CD14-positive monocyte (primary cell): ENCODE results near the gene PNMA6E. TPM values are rescaled to one million over a fixed set of nuclear protein-coding genes. Genes with fewer than 3 reads are reported as not detected.

Experiments
- DNase-seq, 3 donors: peaks; one replicate each; pipeline ENCODE4 v3.0.0-alpha.2; 2011 to 2022
- H2AFZ ChIP-seq: 2 replicates; pipeline ENCODE4 v1.6.0; 2012; ENCODE audit warnings: mild to moderate bottlenecking, low read depth, low read length, inconsistent platforms; ENCODE audit not compliant: insufficient read depth, poor library complexity, severe bottlenecking
- H3K27ac ChIP-seq, 2 donors: 1 replicate in 1 of 2; 2 replicates in 1 of 2; pipeline ENCODE4 v1.5.1; 2012 to 2013; ENCODE audit warnings: low read length in 2 of 2, control low read depth in 1 of 2, inconsistent platforms in 1 of 2, low read depth in 1 of 2, mild to moderate bottlenecking in 1 of 2
- H3K27me3 ChIP-seq, 2 donors: one replicate each; pipeline versions ENCODE4 v1.6.0 to v1.6.1; 2011 to 2013; ENCODE audit warnings: low read length in 2 of 2; ENCODE audit not compliant: control insufficient read depth in 2 of 2, insufficient read depth in 2 of 2
- H3K36me3 ChIP-seq, 2 donors: replicated peaks in 1 of 2; 1 replicate in 1 of 2; 2 replicates in 1 of 2; pipeline versions ENCODE4 v1.5.1 to v1.6.1; 2012 to 2013; ENCODE audit warnings: low read length in 2 of 2, control low read depth in 1 of 2, inconsistent platforms in 1 of 2, mild to moderate bottlenecking in 1 of 2; ENCODE audit not compliant: insufficient read depth in 2 of 2, control insufficient read depth in 1 of 2
- H3K4me1 ChIP-seq, 2 donors: 1 replicate in 1 of 2; 2 replicates in 1 of 2; pipeline versions ENCODE4 v1.5.1 to v1.6.1; 2012 to 2013; ENCODE audit warnings: low read length in 2 of 2, control low read depth in 1 of 2, inconsistent platforms in 1 of 2, mild to moderate bottlenecking in 1 of 2, moderate library complexity in 1 of 2; ENCODE audit not compliant: insufficient read depth in 2 of 2, control insufficient read depth in 1 of 2
- H3K4me2 ChIP-seq: replicated peaks from 2 replicates; pipeline ENCODE3; 2012; ENCODE audit warnings: low read length, moderate library complexity, mild to moderate bottlenecking; ENCODE audit not compliant: poor library complexity, severe bottlenecking; ENCODE audit errors: extremely low read depth
- H3K4me3 ChIP-seq, 3 experiments: fragments of 200-600 bp in 1 of 3; sonication (generic) in 1 of 3; replicated peaks in 1 of 3; 1 replicate in 2 of 3; 2 replicates in 1 of 3; pipeline ENCODE4 v1.5.1; 2011 to 2013; ENCODE audit warnings: low read length in 3 of 3, mild to moderate bottlenecking in 3 of 3, control low read depth in 2 of 3, low read depth in 2 of 3, inconsistent platforms in 1 of 3, moderate library complexity in 1 of 3
- H3K79me2 ChIP-seq: 2 replicates; pipeline ENCODE4 v1.6.0; 2012; ENCODE audit warnings: mild to moderate bottlenecking, control low read depth, inconsistent platforms, low read length, moderate library complexity; ENCODE audit not compliant: insufficient read depth
- H3K9ac ChIP-seq: 2 replicates; pipeline ENCODE4 v1.6.0; 2017; ENCODE audit warnings: low read length, mild to moderate bottlenecking; ENCODE audit not compliant: insufficient read depth, poor library complexity, severe bottlenecking
- H3K9me3 ChIP-seq, 2 donors: replicated peaks in 1 of 2; 1 replicate in 1 of 2; 2 replicates in 1 of 2; pipeline versions ENCODE4 v1.5.1 to v1.6.1; 2012 to 2013; ENCODE audit warnings: low read length in 2 of 2, control low read depth in 1 of 2; ENCODE audit not compliant: control insufficient read depth in 1 of 2, insufficient read depth in 1 of 2
- H4K20me1 ChIP-seq: 2 replicates; pipeline ENCODE4 v1.6.0; 2012; ENCODE audit warnings: mild to moderate bottlenecking, low read length, control low read depth, moderate library complexity; ENCODE audit not compliant: insufficient read depth
- H3K27ac Mint-ChIP-seq, 7 donors: one replicate each; pipeline ENCODE4 v1.8.0; 2020; ENCODE audit warnings: mild to moderate bottlenecking in 7 of 7, mixed read lengths in 7 of 7, moderate library complexity in 6 of 7, inconsistent platforms in 2 of 7
- H3K27me3 Mint-ChIP-seq, 3 donors: one replicate each; pipeline ENCODE4 v1.8.0; 2021 to 2022; ENCODE audit warnings: low read depth in 3 of 3, mild to moderate bottlenecking in 3 of 3, mixed read lengths in 3 of 3, moderate library complexity in 3 of 3, inconsistent platforms in 1 of 3
- H3K36me3 Mint-ChIP-seq, 2 donors: one replicate each; pipeline ENCODE4 v1.8.0; 2020; ENCODE audit warnings: mixed read lengths in 2 of 2, inconsistent platforms in 1 of 2, mild to moderate bottlenecking in 1 of 2
- H3K4me1 Mint-ChIP-seq: one replicate; pipeline ENCODE4 v1.8.0; 2020; ENCODE audit warnings: mild to moderate bottlenecking, mixed read lengths
- H3K4me3 Mint-ChIP-seq, 2 donors: one replicate each; pipeline ENCODE4 v1.8.0; 2020; ENCODE audit warnings: mild to moderate bottlenecking in 2 of 2, mixed read lengths in 2 of 2, moderate library complexity in 1 of 2
- H3K9me3 Mint-ChIP-seq, 7 donors: one replicate each; pipeline ENCODE4 v1.8.0; 2020 to 2022; ENCODE audit warnings: mixed read lengths in 7 of 7, mild to moderate bottlenecking in 6 of 7, moderate library complexity in 6 of 7, inconsistent platforms in 2 of 7
- WGBS: methylation state at CpG from one replicate; pipeline ENCODE4 v1.1.5; 2013; ENCODE audit warnings: missing lambda C conversion rate; ENCODE audit not compliant: insufficient coverage; 5-methylcytosine and 5-hydroxymethylcytosine counted together
- intact Hi-C, 2 donors: fragments of 100-400 bp; cut with micrococcal nuclease; formaldehyde crosslinking; loops; one replicate each; pipeline versions ENCODE4 v1.15.0 to v1.15.1; 2023
- polyA plus RNA-seq, 3 donors: library from polyadenylated mRNA; depleted of rRNA in 1 of 3; unstranded in 2 of 3; stranded (reverse) in 1 of 3; fragments of 300-500 nt in 2 of 3; fragments of >200 nt in 1 of 3; fragmentation: Illumina TruSeq in 2 of 3; gene quantifications; 1 replicate in 2 of 3; 2 replicates in 1 of 3; pipeline ENCODE4 v1.2.3, GENCODE V29; 2012 to 2021
- TF ChIP-seq, protein P1 (sequence below): fragments of 200-600 bp; IDR thresholded peaks from one replicate; pipeline ENCODE4 v1.8.0; 2022; ENCODE audit warnings: antibody characterized with exemption, mild to moderate bottlenecking

Gene PNMA6E
- polyA plus RNA-seq, 3 donors = not detected

DNA sequence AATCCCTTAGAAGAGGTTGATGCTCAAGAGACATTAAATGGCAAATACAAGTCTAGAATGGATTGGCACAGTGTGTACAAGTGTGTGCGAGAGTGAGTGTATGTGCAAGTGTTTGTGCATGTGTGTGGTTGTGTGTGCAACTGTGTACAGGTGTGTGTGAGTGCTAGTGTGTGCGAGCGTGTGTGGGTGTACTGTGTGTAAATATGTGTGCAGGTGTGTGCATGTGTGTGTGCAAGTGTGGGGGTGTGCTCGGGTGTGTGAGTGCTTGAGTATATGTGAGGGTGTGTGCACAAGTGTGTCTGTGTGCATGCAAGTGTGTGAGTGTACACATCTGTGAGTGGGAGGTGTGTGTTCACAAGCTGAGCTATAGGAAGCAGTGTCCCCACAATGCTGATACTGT is 38.8 kb upstream of the PNMA6E start:
- H3K9me3 Mint-ChIP-seq = peaks cover 0 to 2% (median 0%) of the 10 kb centered on the region in 7 donors
- Histone ChIP-seq H3K36me3 (no peaks in the 10 kb centered on the region), H3K4me3 (no peak overlapping the region), H3K27me3 (no peaks in the 10 kb centered on the region), H3K9me3 (no peaks in the 10 kb centered on the region), H3K4me2 (no peak overlapping the region), H3K27ac (no peak overlapping the region), H3K79me2 (no peaks in the 10 kb centered on the region), H3K9ac (no peak overlapping the region), H3K4me1 (no peaks in the 10 kb centered on the region), H4K20me1 (no peaks in the 10 kb centered on the region), H2AFZ (no peak overlapping the region)
- intact Hi-C loops = no loop called here
- 98% methylated on average over 4 of the region's 4 CpGs for WGBS
- no peak overlapping the region for H3K4me3 Mint-ChIP-seq
- DNase-seq = no peak
- no peaks in the 10 kb centered on the region for H3K4me1 Mint-ChIP-seq
- peaks cover 0 to 7% (median 5%) of the 10 kb centered on the region in 3 donors for H3K27me3 Mint-ChIP-seq
- no peaks in the 10 kb centered on the region for H3K36me3 Mint-ChIP-seq
- TF ChIP-seq, protein P1, sequence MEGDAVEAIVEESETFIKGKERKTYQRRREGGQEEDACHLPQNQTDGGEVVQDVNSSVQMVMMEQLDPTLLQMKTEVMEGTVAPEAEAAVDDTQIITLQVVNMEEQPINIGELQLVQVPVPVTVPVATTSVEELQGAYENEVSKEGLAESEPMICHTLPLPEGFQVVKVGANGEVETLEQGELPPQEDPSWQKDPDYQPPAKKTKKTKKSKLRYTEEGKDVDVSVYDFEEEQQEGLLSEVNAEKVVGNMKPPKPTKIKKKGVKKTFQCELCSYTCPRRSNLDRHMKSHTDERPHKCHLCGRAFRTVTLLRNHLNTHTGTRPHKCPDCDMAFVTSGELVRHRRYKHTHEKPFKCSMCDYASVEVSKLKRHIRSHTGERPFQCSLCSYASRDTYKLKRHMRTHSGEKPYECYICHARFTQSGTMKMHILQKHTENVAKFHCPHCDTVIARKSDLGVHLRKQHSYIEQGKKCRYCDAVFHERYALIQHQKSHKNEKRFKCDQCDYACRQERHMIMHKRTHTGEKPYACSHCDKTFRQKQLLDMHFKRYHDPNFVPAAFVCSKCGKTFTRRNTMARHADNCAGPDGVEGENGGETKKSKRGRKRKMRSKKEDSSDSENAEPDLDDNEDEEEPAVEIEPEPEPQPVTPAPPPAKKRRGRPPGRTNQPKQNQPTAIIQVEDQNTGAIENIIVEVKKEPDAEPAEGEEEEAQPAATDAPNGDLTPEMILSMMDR = no peak
- no peak overlapping the region for H3K27ac Mint-ChIP-seq

DNA sequence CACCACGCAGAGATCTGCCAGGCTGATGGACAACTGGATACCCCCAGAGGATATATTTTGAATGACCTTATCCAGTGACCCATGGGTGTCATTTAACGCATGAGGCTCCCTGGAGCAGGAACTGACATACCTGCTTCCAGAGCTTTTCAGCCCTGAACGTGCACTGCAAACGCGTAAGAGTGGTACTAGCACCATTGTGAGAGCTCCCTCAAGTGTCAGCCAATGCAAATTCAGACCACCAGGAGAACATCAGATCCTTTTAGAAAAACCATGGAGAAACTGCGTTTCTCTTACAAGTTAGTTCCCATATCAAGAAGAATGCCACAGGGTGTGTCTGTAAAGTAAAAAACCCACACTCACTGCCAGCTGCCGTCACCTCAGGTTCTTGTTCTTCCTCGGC is 37.4 kb upstream of the PNMA6E start:
- H2AFZ ChIP-seq = no peak overlapping the region
- no peaks in the 10 kb centered on the region for H3K36me3 ChIP-seq
- H3K4me1 ChIP-seq = no peaks in the 10 kb centered on the region
- no peak overlapping the region for H3K4me2 ChIP-seq
- peaks cover 0 to 2% (median 0%) of the 10 kb centered on the region in 7 donors for H3K9me3 Mint-ChIP-seq
- WGBS = 63% methylated on average over 3 of the region's 8 CpGs
- H3K27ac Mint-ChIP-seq = no peak overlapping the region
- TF ChIP-seq, protein P1 = no peak
- no peak overlapping the region for H3K27ac ChIP-seq
- H3K36me3 Mint-ChIP-seq = no peaks in the 10 kb centered on the region
- intact Hi-C loops = no loop called here
- H3K27me3 ChIP-seq = no peaks in the 10 kb centered on the region
- no peaks in the 10 kb centered on the region for H3K4me1 Mint-ChIP-seq
- no peak overlapping the region for H3K4me3 Mint-ChIP-seq
- H3K4me3 ChIP-seq = no peak overlapping the region
- no peaks in the 10 kb centered on the region for H3K79me2 ChIP-seq
- H4K20me1 ChIP-seq = no peaks in the 10 kb centered on the region
- H3K9me3 ChIP-seq = no peaks in the 10 kb centered on the region
- peak in 1 of 3 donors; percentile 0 for DNase-seq
- H3K9ac ChIP-seq = no peak overlapping the region
- peaks cover 0 to 7% (median 5%) of the 10 kb centered on the region in 3 donors for H3K27me3 Mint-ChIP-seq
